ENCODE data around the gene TUBGCP6. TPM values are rescaled to one million over a fixed set of nuclear protein-coding genes. Genes with fewer than 3 reads are reported as not detected.

Gene TUBGCP6
- total RNA-seq, 1 experiment from 2014 or later = 31.3 TPM

GRCh38 chr22:50282361-50283155 is 37.7 kb upstream of the TUBGCP6 start:
- intact Hi-C loops (cut with micrococcal nuclease; ENCODE audit: unreplicated experiment) = no loop called here
- TF ChIP-seq CTCF (IDR thresholded peaks at IDR 0.05) (no peak), SIN3A (IDR thresholded peaks at IDR 0.05; ENCODE audit: borderline replicate concordance, insufficient read depth, low read depth, low read length) (no peak), POLR2AphosphoS5 (IDR thresholded peaks at IDR 0.05; ENCODE audit: low read depth, low read length) (no peak), TCF7L2 (IDR thresholded peaks at IDR 0.05; ENCODE audit: low read depth, low read length) (no peak)
- TF ChIP-seq, protein P1, sequence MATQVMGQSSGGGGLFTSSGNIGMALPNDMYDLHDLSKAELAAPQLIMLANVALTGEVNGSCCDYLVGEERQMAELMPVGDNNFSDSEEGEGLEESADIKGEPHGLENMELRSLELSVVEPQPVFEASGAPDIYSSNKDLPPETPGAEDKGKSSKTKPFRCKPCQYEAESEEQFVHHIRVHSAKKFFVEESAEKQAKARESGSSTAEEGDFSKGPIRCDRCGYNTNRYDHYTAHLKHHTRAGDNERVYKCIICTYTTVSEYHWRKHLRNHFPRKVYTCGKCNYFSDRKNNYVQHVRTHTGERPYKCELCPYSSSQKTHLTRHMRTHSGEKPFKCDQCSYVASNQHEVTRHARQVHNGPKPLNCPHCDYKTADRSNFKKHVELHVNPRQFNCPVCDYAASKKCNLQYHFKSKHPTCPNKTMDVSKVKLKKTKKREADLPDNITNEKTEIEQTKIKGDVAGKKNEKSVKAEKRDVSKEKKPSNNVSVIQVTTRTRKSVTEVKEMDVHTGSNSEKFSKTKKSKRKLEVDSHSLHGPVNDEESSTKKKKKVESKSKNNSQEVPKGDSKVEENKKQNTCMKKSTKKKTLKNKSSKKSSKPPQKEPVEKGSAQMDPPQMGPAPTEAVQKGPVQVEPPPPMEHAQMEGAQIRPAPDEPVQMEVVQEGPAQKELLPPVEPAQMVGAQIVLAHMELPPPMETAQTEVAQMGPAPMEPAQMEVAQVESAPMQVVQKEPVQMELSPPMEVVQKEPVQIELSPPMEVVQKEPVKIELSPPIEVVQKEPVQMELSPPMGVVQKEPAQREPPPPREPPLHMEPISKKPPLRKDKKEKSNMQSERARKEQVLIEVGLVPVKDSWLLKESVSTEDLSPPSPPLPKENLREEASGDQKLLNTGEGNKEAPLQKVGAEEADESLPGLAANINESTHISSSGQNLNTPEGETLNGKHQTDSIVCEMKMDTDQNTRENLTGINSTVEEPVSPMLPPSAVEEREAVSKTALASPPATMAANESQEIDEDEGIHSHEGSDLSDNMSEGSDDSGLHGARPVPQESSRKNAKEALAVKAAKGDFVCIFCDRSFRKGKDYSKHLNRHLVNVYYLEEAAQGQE (IDR thresholded peaks at IDR 0.05; ENCODE audit: insufficient read depth in 1 of 2, low read depth in 2 of 2, low read length in 1 of 2) = no peak
- in situ Hi-C loops (cut with HindIII; ENCODE audit: low pct_unique_long_range_greater_than_20kb, low sequenced_read_pairs) = no loop called here
- Histone ChIP-seq H3K9me3 (ENCODE audit: control insufficient read depth, insufficient read depth, low read depth, low read length) (no peaks in the 10 kb centered on the region), H3K4me1 (ENCODE audit: control insufficient read depth, insufficient read depth, low read length) (peaks cover 4% of the 10 kb centered on the region; the same call in 1 of the 2 replicates), H3K36me3 (ENCODE audit: control insufficient read depth, insufficient read depth, low read length) (0 out of 2 replicates have a peak, but pooled peaks cover 2% of the 10 kb centered on the region), H3K27ac (ENCODE audit: low read length) (no peak overlapping the region), H3K27me3 (ENCODE audit: control insufficient read depth, insufficient read depth, low read length) (no peaks in the 10 kb centered on the region), H3K4me3 (ENCODE audit: low read depth in 2 of 2, low read length in 2 of 2) (no peak overlapping the region)
- POLR2A ChIA-PET = interaction anchor here (0.6 kb wide), 1 partner anchor 11 kb away, joined by 7 read pairs; no protein-coding TSS in a partner anchor
- BruUV-seq (replicated peaks) = no TSS peak
- ATAC-seq = peak; percentile 74
- DNase-seq (ENCODE audit: low read depth, low spot score) = no peak
- CTCF ChIA-PET = no interaction called here

- Histone ChIP-seq H3K4me1 (ENCODE audit: control insufficient read depth, insufficient read depth, low read length) (peaks cover 4% of the 10 kb centered on the region; the same call in 1 of the 2 replicates), H3K27ac (ENCODE audit: low read length) (no peak overlapping the region), H3K4me3 (ENCODE audit: low read depth in 2 of 2, low read length in 2 of 2) (no peak overlapping the region), H3K36me3 (ENCODE audit: control insufficient read depth, insufficient read depth, low read length) (0 out of 2 replicates have a peak, but pooled peaks cover 2% of the 10 kb centered on the region), H3K27me3 (ENCODE audit: control insufficient read depth, insufficient read depth, low read length) (no peaks in the 10 kb centered on the region), H3K9me3 (ENCODE audit: control insufficient read depth, insufficient read depth, low read depth, low read length) (no peaks in the 10 kb centered on the region)
- BruUV-seq (replicated peaks) = no TSS peak
- ChIA-PET CTCF (no interaction called here), POLR2A (no interaction called here)
- in situ Hi-C loops (cut with HindIII; ENCODE audit: low pct_unique_long_range_greater_than_20kb, low sequenced_read_pairs) (no loop called here), intact Hi-C loops (cut with micrococcal nuclease; ENCODE audit: unreplicated experiment) (no loop called here)
- TF ChIP-seq, protein P1 (IDR thresholded peaks at IDR 0.05; ENCODE audit: insufficient read depth in 1 of 2, low read depth in 2 of 2, low read length in 1 of 2) = no peak
- TF ChIP-seq TCF7L2 (IDR thresholded peaks at IDR 0.05; ENCODE audit: low read depth, low read length) = no peak
- TF ChIP-seq CTCF (IDR thresholded peaks at IDR 0.05) = no peak
- TF ChIP-seq POLR2AphosphoS5 (IDR thresholded peaks at IDR 0.05; ENCODE audit: low read depth, low read length) = no peak
- TF ChIP-seq SIN3A (IDR thresholded peaks at IDR 0.05; ENCODE audit: borderline replicate concordance, insufficient read depth, low read depth, low read length) = no peak
- DNase-seq (ENCODE audit: low read depth, low spot score) = no peak
- ATAC-seq = no peak
These were observed 37.1 kb upstream of the TUBGCP6 start for GRCh38 chr22:50281957-50282356.
